ENCODE results near the gene PI4KB.
A peak's percentile ranks its signal among the peaks of the same experiment; 100 is the strongest.

PI4KB gene

DNA sequence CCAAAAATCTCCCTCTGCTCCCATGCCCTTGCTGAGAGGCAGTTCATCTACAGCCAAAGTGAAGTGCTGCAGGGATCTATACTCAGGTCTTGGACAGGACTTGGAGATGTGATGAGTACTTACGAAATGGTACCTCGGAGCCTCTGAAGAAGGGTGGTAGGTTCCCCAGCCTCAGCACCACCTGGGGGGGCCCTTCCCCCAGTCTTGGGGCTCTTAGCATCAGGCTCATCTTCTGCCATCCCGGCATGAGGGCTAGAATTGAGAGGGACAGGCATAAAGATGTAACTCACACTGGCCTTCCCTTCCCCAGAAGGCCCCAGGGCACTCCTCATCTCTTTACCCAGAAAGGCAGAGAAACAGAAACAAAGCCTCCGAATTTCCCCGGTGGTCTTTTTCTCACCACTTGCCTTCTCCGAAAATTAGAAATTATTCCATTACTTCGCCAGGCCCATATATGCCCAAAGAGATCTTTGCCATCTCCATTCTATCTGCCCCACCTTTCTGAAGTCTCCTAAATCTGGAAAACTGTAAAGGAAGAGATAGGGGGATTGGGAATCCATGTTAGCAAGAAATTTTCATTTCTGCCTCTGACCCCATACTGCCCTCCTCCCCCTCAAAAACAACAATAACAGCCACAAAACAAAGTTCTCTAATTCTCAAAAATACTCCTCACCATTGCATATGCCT, 19.0 kb upstream of the PI4KB start:
- no peak for DNase-seq

DNA sequence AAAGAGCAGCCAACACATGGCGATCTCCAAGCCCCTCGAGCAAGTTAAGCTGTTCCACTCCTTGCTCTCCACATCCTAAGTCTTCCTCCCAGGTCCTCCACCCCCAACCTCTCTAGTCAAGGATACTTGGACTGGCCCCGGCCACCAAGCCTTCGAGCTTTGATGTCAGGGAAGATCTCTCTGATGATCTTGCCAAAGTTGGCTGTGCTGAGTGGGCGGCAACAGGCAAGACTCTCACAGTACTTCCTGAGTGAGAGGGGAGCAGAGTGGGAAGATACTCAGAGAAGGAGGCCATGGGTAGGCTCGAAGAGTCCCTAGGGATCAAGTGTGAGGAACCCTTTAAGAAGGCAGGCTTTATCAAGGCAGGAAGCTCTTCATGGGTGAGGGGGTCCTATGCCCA, 17.1 kb upstream of the PI4KB start:
- DNase-seq = no peak

- no peak for DNase-seq
Observed at GRCh38 chr1:151343587-151343986, 16.4 kb upstream of the PI4KB start.

DNA sequence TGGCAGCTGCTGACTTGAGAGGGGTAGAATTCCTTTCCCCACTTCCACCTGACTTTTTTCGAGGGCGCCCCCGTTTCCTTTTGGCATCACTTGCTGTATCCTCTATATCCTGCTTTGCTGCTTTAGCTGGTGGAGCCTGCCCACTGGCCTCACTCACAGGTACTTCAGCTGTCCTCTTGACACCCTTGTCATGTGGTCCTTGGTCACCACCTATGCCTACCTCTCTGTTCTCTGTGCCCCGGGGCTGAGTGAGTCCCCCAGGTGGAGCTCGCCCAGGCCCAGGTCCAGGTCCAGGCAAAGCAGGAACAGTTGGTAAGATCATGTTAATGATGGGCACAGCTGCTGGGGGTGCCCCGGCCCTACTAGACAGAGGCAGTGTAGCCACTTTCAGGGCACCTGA, 15.4 kb upstream of the PI4KB start:
- no peak for DNase-seq

DNA sequence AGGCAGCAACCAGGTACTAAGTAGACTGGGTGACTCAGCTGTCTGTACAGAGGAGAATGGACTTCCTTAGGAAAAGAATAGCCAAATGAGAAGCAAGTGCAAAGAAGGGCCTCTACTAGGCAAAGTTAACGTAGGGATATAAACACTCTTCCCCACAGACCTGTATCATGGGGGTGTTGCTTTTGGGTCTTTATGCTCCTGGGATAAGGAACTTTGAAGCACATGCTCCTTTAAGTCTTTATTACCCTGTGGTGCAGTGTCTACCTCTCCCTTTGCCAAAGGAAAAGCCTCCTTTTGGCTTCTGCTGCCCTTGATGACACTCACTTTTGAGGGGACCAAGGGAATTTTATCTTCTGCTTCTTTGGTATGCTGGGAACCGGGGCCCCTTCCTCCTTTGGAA, 14.8 kb upstream of the PI4KB start:
- DNase-seq = no peak

- peak; percentile 2 for DNase-seq
Observed at GRCh38 chr1:151340870-151341754, 13.9 kb upstream of the PI4KB start.

DNA sequence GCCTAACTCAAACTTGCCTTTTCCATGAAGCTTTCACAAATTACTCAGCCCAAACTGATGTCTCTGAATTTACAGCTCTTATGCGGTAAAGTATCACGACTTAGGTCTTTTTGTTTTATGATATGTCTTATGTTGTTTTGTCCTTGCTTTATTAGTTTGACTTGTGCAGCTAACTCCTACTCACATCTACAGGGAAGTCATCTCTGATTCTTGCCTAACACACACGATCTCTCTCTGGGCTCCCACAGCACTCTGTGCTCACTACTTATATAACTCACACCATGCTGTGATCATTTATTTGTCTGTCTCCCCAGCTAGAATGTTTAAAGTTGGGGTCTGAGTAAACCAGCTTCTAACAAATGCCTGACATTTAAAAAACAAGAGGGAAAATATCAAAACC, 9.3 kb upstream of the PI4KB start:
- no peak for DNase-seq

GRCh38 chr1:151334822-151335221, 7.6 kb upstream of the PI4KB start:
- DNase-seq = no peak

- DNase-seq = no peak
Observed at GRCh38 chr1:151327903-151328674, 873 bp upstream of the PI4KB start.

- DNase-seq = no peak
Observed at GRCh38 chr1:151326619-151327222, 495 bp downstream of the PI4KB start.

DNA sequence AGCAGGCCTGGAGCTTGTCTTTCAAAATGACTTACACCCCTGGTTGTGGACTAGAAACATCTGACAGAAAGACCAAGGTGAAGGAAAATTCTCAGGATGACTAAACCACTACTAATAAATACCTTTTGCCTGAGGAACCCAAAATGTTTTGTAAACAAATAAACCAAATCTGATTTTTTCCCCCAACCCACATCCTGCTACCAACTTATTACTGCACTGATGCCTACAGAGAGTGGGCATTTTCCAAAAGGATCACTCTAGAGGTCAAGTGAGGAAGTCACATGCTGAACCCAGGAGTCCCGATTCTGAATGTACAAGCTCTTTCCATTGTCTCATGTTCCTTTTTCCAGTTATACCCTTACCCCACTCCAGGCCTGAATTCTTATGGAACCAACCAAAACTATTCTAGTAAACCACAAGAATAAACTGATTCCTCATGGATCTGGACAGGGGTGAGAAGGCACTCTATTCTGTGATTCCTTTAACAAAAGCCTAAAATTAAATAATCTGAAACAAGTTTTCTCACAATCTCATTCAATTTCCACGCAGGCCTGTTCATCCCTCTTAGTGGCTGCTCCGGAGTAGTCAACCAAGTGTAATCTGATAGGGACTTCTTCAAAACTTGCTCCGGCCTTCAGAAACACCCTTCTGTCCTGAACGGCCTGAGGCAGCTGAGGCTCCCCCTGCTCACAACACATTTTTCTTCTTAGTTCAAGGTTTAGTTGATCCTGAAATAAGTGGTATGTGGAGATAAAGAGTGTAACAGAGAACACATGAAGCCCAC, 1.4 kb downstream of the PI4KB start:
- no peak for DNase-seq

- no peak for DNase-seq
Observed at GRCh38 chr1:151325231-151325630, 2.0 kb downstream of the PI4KB start.

DNA sequence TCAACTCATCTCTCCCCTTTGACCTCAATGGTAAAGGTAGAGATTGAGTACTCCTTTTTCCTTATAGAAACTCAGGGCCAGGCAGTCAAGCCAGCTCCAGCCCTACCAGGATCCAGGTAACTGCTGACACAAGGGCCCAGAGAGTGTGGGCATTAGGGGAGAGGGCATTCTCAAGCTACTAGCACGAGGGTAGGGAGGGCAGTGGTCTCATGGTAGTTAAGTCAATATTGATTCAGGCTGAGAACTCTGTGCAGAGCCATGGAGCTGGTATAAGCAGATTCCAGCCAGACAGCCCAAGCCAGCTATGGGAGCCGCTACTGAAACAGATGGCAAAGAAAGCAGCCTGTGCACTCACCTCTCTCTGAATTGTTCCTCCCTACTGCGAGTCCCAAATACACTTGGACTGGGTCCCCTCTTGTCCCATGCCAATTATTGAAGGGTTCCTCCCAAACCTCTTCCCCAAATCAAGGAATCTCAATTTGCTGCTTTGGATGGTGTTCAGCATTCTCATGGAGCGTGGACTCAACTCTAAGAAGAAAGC, 2.8 kb downstream of the PI4KB start:
- DNase-seq = no peak

DNA sequence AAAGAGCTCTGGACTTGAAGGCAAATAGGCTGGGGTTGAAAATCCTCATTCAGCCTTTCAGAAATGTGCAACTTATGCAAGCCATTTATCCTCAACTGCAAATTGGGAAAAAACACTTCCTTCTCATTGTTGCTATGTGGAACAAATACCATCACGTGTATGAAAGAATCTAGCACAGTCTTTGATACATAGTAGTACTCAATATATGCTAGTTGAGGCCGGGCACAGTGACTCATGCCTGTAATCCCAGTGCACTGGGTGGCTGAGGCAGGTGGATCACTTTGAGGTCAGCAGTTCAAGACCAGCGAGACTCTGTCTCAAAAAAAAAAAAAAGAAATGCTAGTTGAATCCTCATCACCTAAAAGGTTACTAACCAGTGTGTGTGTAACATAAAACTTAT, 8.2 kb downstream of the PI4KB start:
- no peak for DNase-seq

GRCh38 chr1:151315565-151316235, 11.5 kb downstream of the PI4KB start:
- no peak for DNase-seq

- no peak for DNase-seq
Observed at GRCh38 chr1:151314137-151314875, 12.9 kb downstream of the PI4KB start.

DNA sequence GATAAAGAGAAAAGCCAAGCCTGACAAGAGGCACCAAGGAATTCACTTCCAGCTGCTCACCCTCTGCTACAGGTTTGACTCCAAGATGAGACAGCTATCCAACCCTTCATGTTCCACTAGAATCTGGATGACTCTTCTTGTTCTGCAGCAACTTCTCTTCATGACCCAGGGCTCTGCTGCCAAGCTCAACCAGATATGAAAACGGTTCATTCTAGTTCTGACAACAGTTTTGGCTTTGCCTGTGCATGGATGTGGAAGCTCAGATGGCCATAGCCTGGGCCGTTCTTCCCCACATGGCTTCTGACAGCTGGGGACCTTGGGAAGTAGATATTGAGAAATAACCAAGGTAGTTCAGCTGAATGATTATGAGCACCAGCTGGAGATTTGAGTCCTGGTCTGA, 13.7 kb downstream of the PI4KB start:
- no peak for DNase-seq

DNA sequence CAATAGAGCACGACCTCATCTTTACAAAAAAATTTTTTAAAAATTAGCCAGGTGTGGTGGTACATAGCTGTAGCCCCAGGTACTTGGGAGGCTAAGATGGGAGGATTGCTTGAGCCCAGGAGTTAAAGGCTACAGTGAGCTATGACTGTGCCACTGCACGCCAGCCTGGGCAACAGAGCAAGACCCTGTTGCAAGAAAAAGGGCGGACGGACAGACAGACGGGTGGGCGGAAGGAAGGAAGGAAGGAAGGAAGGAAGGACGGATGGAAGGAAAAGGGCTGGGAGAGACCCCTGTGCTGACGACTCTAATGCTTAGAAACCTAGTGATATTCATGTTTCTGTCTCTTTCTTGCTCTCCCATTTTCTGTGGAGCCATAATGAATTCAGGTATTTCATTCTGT, 14.4 kb downstream of the PI4KB start:
- no peak for DNase-seq

DNA sequence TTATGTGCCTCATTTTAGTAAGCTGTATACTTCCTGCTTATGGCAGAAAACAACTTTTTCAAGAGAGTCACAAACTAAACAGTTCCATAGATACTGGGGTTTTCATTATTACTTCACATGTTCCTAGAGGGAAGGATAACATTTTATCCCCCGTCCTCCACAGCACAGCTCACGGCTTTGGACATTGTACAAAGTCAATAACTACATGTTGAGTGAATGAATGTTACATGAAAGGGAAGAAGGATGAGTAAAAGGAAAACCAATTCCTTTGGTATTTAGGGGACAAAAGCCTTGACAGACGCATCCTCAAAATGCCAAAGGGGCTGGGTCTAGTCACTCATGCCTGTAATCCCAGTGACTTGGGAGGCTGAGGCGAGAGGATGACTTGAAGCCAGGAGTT, 14.8 kb downstream of the PI4KB start:
- no peak for DNase-seq

DNA sequence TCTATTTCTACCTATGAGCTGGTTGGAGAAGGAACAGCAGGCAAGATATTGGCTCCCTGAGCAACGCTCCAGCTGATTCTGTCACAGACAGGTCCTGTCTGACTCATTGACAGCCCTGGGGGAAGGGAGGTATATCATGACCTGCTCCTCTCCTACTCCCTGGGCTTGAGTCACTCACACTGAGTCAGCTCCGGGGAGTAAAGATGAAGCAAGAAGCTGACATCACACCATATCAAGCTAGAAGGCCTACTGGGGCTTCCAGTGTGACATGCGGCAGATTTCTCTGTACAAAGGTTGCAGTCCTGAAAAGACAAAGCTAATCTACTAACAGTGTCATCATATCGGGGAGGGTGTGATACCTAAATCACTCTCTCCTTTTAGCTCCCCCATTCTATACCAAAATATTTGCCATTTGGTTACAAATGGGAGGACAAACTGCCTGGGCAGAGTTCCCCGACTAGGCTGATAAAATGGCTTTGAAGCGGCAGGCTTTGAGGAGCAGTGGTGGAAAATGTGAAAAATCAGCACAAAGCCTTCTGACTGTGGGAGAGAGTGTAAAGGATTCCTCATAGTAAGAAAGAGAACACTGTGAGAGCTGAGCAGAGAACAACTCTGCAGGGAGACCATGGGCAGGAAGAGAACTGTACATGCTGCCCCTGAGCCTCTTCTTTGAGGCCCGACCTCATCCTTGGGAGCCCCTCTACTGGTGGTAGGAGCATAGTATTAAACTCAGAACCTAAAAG, 15.5 kb downstream of the PI4KB start:
- peak; percentile 78 for DNase-seq

Measured in GOT3 (cell line).